ENCODE data around the gene RAB20. TPM values are rescaled to one million over a fixed set of nuclear protein-coding genes. Genes with fewer than 3 reads are reported as not detected.

Gene RAB20
- total and polyA plus RNA-seq, 10 of the 15 experiments (the other 5 are each of a cell fraction or from before 2014, with no cell fraction given): 0.48 to 33.1 (median 9.6) TPM

- RAD21 ChIA-PET (ENCODE audit: unreplicated experiment): interaction anchor here (1.4 to 3.5 kb wide), 6 partner anchors 13 to 222 kb away, joined by 4 to 14 read pairs (median 7); no protein-coding TSS in a partner anchor
- FAIRE-seq (no peak), DNase-seq (ENCODE audit: low read depth, low spot score) (no peak), ATAC-seq (no peak)
- BruUV-seq (replicated peaks): no TSS peak
- Histone ChIP-seq H3K36me3 (ENCODE audit: control insufficient read depth in 2 of 2, insufficient read depth in 2 of 2, low read length in 1 of 2) (no peaks in the 10 kb centered on the region), H3K4me1 (ENCODE audit: control insufficient read depth, insufficient read depth, low read length) (no peaks in the 10 kb centered on the region), H3K4me2 (ENCODE audit: control insufficient read depth, insufficient read depth) (no peak overlapping the region), H3K9ac (ENCODE audit: control insufficient read depth, insufficient read depth, low read length) (no peak overlapping the region), H3K27ac (ENCODE audit: control insufficient read depth, insufficient read depth) (no peak overlapping the region), H3K9me3 (replicated peaks; ENCODE audit: control insufficient read depth, insufficient read depth, low read length) (no peaks in the 10 kb centered on the region), H2AFZ (ENCODE audit: control insufficient read depth, low read depth, low read length) (no peak overlapping the region), H4K20me1 (ENCODE audit: control insufficient read depth, insufficient read depth) (no peaks in the 10 kb centered on the region), H3K79me2 (ENCODE audit: control insufficient read depth, insufficient read depth, low read length) (no peaks in the 10 kb centered on the region), H3K4me3 (no peak overlapping the region), H3K27me3 (replicated peaks in 1 of 2; ENCODE audit: control insufficient read depth in 2 of 2, insufficient read depth in 2 of 2, low read length in 1 of 2) (no peaks in the 10 kb centered on the region)
- POLR2A ChIA-PET: interaction anchor here (1.3 to 2.5 kb wide), 2 partner anchors 11 to 13 kb away, joined by 4 to 11 read pairs; no protein-coding TSS in a partner anchor
- SMC1A ChIA-PET (ENCODE audit: uncharacterized antibody, unreplicated experiment): interaction anchor here (0.8 to 4.3 kb wide), 12 partner anchors 11 to 311 kb away, joined by 3 to 50 read pairs (median 5); no protein-coding TSS in a partner anchor
- CTCF ChIA-PET: interaction anchor here (0.6 to 5.9 kb wide), 9 partner anchors 13 to 221 kb away, joined by 3 to 82 read pairs (median 4); no protein-coding TSS in a partner anchor
- TF ChIP-seq, protein P1, sequence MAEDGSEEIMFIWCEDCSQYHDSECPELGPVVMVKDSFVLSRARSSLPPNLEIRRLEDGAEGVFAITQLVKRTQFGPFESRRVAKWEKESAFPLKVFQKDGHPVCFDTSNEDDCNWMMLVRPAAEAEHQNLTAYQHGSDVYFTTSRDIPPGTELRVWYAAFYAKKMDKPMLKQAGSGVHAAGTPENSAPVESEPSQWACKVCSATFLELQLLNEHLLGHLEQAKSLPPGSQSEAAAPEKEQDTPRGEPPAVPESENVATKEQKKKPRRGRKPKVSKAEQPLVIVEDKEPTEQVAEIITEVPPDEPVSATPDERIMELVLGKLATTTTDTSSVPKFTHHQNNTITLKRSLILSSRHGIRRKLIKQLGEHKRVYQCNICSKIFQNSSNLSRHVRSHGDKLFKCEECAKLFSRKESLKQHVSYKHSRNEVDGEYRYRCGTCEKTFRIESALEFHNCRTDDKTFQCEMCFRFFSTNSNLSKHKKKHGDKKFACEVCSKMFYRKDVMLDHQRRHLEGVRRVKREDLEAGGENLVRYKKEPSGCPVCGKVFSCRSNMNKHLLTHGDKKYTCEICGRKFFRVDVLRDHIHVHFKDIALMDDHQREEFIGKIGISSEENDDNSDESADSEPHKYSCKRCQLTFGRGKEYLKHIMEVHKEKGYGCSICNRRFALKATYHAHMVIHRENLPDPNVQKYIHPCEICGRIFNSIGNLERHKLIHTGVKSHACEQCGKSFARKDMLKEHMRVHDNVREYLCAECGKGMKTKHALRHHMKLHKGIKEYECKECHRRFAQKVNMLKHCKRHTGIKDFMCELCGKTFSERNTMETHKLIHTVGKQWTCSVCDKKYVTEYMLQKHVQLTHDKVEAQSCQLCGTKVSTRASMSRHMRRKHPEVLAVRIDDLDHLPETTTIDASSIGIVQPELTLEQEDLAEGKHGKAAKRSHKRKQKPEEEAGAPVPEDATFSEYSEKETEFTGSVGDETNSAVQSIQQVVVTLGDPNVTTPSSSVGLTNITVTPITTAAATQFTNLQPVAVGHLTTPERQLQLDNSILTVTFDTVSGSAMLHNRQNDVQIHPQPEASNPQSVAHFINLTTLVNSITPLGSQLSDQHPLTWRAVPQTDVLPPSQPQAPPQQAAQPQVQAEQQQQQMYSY (CRISPR knock-in tag; IDR thresholded peaks at IDR 0.05): no peak
- no peak for TF ChIP-seq TCF12 (IDR thresholded peaks at IDR 0.05; ENCODE audit: low read depth, low read length)
- no peak for TF ChIP-seq CBFB (IDR thresholded peaks at IDR 0.05; ENCODE audit: low read depth)
- TF ChIP-seq CBX5 (IDR thresholded peaks at IDR 0.05; ENCODE audit: low read depth): no peak
- TF ChIP-seq MTA2 (IDR thresholded peaks at IDR 0.05; ENCODE audit: low read depth): no peak
- no peak for TF ChIP-seq ETV6 (conservative IDR thresholded peaks at IDR 0.05 in 1 of 2, IDR thresholded peaks at IDR 0.05 in 1 of 2; ENCODE audit: borderline replicate concordance in 1 of 2, low read depth in 1 of 2)
- TF ChIP-seq PBX3 (IDR thresholded peaks at IDR 0.05; ENCODE audit: insufficient replicate concordance, low read depth, low read length): no peak
- TF ChIP-seq TBL1XR1 (IDR thresholded peaks at IDR 0.05; ENCODE audit: low read depth, low read length): no peak
- no peak for TF ChIP-seq DPF2 (IDR thresholded peaks at IDR 0.05)
- TF ChIP-seq YY1 (IDR thresholded peaks at IDR 0.05; ENCODE audit: low read depth, low read length): no peak
- no peak for TF ChIP-seq NR2C1 (IDR thresholded peaks at IDR 0.05)
- TF ChIP-seq HDGF (IDR thresholded peaks at IDR 0.05): no peak
- no peak for TF ChIP-seq ZSCAN29 (IDR thresholded peaks at IDR 0.05)
- no peak for TF ChIP-seq BMI1 (IDR thresholded peaks at IDR 0.05; ENCODE audit: borderline replicate concordance)
- TF ChIP-seq NFYB (IDR thresholded peaks at IDR 0.05; ENCODE audit: insufficient read depth, low read depth, low read length): no peak
- TF ChIP-seq RBBP5 (conservative IDR thresholded peaks at IDR 0.05): no peak
- TF ChIP-seq BACH1 (IDR thresholded peaks at IDR 0.05; ENCODE audit: borderline replicate concordance): no peak
- no peak for TF ChIP-seq ZNF384 (IDR thresholded peaks at IDR 0.05; ENCODE audit: borderline replicate concordance, low read depth, low read length)
- no peak for TF ChIP-seq EP300 (IDR thresholded peaks at IDR 0.05; ENCODE audit: borderline replicate concordance in 1 of 2, control insufficient read depth in 1 of 2, low read depth in 2 of 2, low read length in 2 of 2)
- 74% methylated on average over 16 of the region's 16 CpGs for WGBS (ENCODE audit: insufficient coverage, insufficient replicate concordance, low lambda C conversion rate, missing lambda C conversion rate)
- in situ Hi-C loops (cut with MboI) (loop anchor here (5.0 to 10.0 kb wide), 2 partner anchors 220 to 448 kb away; no protein-coding TSS in a partner anchor), intact Hi-C loops (cut with micrococcal nuclease; ENCODE audit: unreplicated experiment) (no loop called here)
These were observed 35.6 kb upstream of the RAB20 start for GRCh38 chr13:110597041-110597689.
